HG03159 (cell line): ENCODE results near the gene FRMPD4.

ENCODE experiments used
- ATAC-seq: cut with Tn5 transposase; IDR thresholded peaks from one replicate; pipeline ENCODE4 v1.9.1; 2021; ENCODE audit warnings: mild to moderate bottlenecking, moderate library complexity; ENCODE audit not compliant: unreplicated experiment

The FRMPD4 gene

DNA sequence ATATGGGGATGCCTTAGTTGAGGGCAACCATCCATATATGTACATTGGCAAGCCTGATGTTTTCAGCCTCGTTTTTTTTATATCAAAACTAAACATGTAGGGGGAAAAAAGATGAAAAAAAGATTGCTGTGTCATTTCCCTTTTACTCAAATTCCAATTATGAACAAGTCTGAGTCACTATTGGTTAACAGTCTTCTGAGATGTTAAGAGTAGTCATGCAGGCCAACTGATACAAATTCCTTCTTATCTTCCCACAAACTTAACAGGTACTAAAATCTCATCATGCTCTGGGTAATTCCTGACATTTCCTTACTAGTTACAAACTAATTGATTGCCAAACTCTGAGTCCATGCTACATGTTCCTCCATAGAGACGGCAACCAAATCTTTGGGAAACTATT is 222.1 kb downstream of the FRMPD4 start:
- ATAC-seq, result no peak

DNA sequence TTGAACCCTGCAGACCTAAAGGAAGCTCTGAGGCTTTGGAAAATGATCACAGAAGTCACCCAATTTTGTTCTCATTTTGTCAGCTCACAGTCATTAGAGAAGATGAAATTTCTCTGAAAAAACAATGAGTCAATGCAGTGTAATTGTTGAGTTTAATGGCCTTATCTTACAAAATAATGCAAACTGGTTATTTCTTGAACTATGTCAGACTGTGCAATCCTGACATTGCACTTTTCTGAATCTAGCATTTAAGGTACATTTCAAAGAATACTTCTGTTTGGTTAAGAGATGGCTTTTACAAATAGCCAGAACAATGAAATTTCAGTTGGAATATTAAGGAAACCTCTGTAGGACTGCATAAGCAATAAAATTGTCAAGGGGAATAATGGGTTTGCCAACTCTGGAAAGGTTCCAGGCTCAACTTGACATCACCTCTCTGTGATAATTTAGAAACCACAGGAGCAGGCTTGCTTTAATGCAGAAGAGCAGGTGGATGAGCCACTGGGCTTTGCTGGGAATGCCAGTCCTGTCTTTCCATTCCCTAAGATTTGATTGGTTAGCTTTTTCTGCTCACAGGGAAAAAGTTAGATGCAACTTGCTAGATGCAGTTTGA is 222.8 kb downstream of the FRMPD4 start:
- ATAC-seq, result no peak

DNA sequence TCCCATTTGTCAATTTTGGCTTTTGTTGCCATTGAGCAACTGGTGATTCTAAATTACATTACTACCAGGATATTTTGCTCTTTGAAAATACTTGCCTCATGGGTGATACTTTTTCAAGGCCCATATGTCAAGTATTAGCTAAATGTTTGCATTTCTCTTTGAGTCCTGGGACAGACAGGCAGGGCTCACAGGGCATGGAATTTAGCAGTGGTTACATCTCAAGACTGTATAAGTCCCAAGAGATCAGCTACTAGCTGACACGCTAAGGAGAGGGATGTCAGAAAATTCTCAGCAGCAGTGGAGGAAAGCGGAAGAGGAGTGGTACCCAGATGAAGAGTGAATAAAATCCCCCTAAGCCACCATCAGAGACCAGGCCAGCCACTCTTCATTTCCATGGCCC is 224.9 kb downstream of the FRMPD4 start:
- ATAC-seq, result no peak

GRCh38 chrX:12366440-12366839 is 228.2 kb downstream of the FRMPD4 start:
- no peak for ATAC-seq

GRCh38 chrX:12367254-12367653 is 229.0 kb downstream of the FRMPD4 start:
- ATAC-seq, result no peak

DNA sequence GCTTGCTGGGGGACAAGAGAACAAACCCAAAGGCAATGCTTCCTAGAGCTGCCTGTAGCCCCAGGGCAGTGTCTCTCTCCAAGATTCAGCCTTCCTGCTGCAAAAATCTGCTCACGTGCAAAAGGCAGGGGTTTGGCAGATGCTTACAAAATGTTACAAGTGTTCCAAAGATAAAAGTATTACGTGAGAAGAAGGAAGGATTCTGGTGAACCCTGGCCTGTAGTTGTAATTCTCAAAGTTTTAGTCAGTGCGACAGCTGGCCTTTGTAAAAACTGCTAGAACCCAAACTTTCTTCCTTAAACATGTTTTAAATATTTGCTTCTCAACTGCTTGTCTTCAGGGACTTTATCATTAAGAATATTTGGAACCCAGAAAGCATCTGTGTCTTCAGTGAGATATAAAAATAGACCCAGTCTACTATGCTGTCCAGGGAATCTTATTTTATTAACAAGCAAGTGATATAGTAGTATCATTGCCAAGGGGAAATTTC is 232.3 kb downstream of the FRMPD4 start:
- no peak for ATAC-seq

- ATAC-seq, result no peak
These were observed 233.8 kb downstream of the FRMPD4 start for GRCh38 chrX:12372111-12372510.

- ATAC-seq, result no peak
These were observed 236.0 kb downstream of the FRMPD4 start for GRCh38 chrX:12374286-12374685.

DNA sequence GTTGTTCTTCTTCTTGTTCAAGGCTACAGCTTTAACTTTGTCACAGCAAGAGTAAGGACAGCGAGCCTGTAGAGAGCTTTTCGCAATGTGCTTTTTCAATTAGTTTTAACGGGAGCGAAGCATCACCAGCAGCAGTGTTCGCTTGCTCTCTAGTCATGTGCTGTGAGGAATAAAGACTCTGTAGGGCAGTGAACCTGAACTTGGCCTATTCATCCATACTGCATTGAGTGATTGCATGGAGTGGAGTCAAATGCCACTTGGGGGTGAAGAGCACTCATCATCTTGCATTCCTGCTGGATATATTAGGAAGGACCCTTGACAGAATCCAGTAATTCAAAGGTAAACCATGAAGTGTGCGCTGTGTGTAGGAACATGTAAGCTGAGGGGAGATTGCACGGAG is 240.0 kb downstream of the FRMPD4 start:
- no peak for ATAC-seq

DNA sequence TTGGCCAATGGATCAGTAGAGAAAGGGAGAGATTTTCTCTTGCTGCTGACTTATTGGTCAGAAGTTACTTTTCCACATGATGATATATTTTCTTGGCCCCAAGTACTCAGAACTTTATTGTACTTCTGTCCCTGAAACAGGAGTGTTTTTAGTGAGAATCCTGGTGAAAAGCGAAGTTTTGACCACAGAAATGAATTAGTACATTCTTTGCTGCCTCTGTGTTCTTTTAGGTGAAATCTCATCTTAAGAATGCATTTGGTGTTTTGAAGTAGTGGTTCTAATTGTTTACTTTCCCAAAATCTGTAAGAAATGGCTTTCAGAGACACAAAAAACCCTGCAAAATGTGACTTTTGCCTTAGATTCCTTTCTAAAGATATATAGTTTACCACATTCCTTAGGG is 240.4 kb downstream of the FRMPD4 start:
- no peak for ATAC-seq

DNA sequence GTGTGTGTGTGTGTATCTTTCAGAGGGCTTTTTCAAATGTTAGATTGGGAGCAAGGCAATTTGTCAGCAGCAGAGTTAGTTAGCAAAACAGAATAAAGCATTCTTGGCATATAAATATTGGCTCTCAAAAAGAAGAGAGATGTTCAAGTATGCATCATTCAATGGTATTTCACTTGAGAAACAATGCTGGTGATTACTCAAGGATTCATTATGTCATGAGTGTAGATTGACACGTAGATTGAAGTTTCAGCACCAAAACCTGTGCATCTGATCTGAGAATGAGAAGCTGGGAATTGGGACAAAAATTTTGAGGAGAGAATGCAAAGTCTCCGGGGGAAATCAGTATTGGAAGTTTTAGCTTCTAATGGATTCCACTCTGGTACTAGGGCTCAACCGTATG is 241.4 kb downstream of the FRMPD4 start:
- no peak for ATAC-seq

DNA sequence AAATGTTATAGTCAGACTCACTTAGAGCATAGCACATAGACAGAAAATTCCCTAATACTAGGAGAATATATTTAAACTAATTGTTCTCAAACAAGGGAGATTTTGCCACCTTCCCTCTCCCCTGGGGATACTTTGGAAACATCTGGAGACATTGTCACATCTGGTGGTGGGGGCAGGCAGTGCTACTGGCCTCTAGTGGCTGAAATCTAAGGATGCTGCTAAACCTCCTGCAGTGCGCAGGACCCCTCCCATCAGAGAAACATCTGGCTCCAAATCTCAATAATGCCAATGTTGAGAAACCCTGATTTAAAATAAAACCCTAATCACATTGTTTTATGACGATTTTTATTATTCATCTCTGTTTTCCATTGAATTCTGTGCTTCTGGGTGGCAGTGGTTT is 244.9 kb downstream of the FRMPD4 start:
- ATAC-seq, result no peak

- no peak for ATAC-seq
These were observed 252.0 kb downstream of the FRMPD4 start for GRCh38 chrX:12390301-12390700.

DNA sequence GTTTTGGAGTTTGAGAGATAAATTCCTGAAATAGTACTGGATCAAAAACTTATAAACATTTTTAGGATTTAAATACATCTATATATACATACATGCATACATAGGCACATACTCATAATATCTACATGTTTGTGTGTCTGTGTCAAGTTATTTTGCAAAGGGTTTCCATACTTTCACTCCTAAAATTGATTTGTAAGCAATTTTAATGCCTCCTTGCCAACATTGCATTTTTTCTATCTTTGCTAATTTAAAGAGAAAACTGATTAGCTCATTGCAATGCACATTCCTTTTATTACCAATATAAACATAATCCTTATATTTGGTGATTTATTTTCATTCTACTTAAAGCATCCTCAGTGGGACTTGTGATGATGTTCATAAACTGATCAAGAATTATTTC is 258.3 kb downstream of the FRMPD4 start:
- no peak for ATAC-seq

GRCh38 chrX:12400218-12400617 is 261.9 kb downstream of the FRMPD4 start:
- no peak for ATAC-seq

DNA sequence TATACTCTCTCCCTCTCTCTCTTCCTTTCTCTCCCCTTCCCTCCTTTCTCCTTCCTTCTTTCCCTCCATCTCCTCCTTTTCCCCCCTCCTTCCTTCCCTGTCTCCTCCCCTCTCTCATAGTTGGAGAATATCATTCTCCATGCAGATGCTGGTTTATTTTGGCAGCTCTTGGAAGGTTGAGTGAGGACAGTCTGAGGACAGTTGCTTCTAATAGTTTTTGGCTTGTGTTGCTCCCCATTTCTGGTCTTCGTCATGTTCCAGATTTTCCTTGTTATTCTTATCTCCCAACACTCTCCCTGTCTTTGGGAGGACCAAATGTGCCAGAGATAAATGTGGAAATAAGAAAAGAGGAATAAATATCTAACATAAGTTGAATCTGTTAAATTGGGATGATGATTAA is 263.0 kb downstream of the FRMPD4 start:
- ATAC-seq, result no peak

- no peak for ATAC-seq
These were observed 265.3 kb downstream of the FRMPD4 start for GRCh38 chrX:12403474-12404082.

- no peak for ATAC-seq
These were observed 267.0 kb downstream of the FRMPD4 start for GRCh38 chrX:12405306-12405705.

- ATAC-seq, result no peak
These were observed 272.2 kb downstream of the FRMPD4 start for GRCh38 chrX:12410523-12410922.

- no peak for ATAC-seq
These were observed 273.6 kb downstream of the FRMPD4 start for GRCh38 chrX:12411831-12412230.

DNA sequence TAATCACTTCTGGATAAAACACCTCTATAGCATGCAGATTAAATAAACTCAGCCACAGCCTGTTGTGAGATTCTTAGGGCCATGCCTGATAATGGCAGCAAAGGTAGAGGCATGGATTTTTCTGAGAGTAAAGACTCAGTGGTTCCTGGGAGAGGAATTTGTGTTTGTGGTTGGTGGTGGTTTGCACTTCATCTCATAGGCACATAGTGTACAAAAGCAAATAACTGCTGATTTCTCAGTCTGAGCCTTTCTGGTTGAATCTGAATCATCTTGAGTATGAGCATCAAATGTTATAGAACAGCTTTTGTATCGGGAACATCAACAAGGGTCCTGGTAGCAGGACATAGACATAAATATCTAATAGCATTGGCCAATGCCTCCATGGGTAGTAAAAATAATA is 274.3 kb downstream of the FRMPD4 start:
- ATAC-seq, result no peak

GRCh38 chrX:12419591-12419990 is 281.3 kb downstream of the FRMPD4 start:
- no peak for ATAC-seq

DNA sequence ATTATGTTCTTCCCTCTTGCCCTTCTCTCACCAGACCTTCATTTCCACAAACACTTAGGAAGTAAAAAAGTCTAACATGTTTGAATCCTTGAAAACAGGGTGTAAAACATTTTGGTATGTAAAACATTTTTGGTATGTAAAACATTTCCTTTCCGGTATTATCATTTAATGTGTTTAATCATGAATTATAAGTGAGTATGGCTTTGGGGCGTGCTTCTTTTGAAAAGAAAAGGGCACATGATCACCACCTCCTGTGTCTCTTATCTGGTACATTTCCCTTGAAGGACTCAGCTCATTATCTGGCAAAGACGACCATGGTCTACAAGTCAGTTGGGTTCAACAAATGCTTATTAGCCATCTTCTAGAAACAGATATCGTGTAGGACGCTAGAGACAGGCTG is 283.6 kb downstream of the FRMPD4 start:
- ATAC-seq, result no peak
